GM23338 (cell line): Measurements from ENCODE around the gene REPS1.

Experiments used
- CREB1 ChIP-seq: fragments of 250-450 bp; sonication (Bioruptor Pico); IDR thresholded peaks from 2 replicates; pipeline ENCODE4 v1.5.0; 2020; ENCODE audit warnings: low read depth, mild to moderate bottlenecking, moderate library complexity
- EZH2 ChIP-seq: fragments of 200-600 bp; sonication (generic); IDR thresholded peaks from one replicate; pipeline ENCODE4 v1.8.0; 2017; ENCODE audit warnings: antibody characterized with exemption, mild to moderate bottlenecking, low read depth; ENCODE audit not compliant: unreplicated experiment
- EZH2phosphoT487 ChIP-seq: fragments of 200-600 bp; sonication (generic); IDR thresholded peaks from one replicate; pipeline ENCODE4 v1.8.1; 2018; ENCODE audit warnings: antibody characterized with exemption; ENCODE audit not compliant: unreplicated experiment
- POLR2AphosphoS5 ChIP-seq: IDR thresholded peaks from 2 replicates; pipeline ENCODE4 v1.6.1; 2016; ENCODE audit warnings: antibody characterized with exemption, low read depth
- ZNF114 ChIP-seq: fragments of 250-450 bp; sonication (Bioruptor Pico); IDR thresholded peaks from 2 replicates; pipeline ENCODE4 v1.5.0; 2020; ENCODE audit warnings: mild to moderate bottlenecking, moderate library complexity
- TF ChIP-seq, protein P1 (sequence below), 2 experiments: fragments of 200-600 bp in 1 of 2; sonication (generic) in 1 of 2; conservative IDR thresholded peaks; 2 replicates each; pipeline versions ENCODE4 v1.5.1 to v1.6.1; 2016 to 2017; ENCODE audit warnings: antibody characterized with exemption in 2 of 2, low read depth in 2 of 2, mild to moderate bottlenecking in 2 of 2, moderate library complexity in 1 of 2
- TF ChIP-seq, protein P2 (sequence below): IDR thresholded peaks from one replicate; pipeline ENCODE4 v1.6.1; 2018; ENCODE audit warnings: antibody characterized with exemption; ENCODE audit not compliant: unreplicated experiment

DNA sequence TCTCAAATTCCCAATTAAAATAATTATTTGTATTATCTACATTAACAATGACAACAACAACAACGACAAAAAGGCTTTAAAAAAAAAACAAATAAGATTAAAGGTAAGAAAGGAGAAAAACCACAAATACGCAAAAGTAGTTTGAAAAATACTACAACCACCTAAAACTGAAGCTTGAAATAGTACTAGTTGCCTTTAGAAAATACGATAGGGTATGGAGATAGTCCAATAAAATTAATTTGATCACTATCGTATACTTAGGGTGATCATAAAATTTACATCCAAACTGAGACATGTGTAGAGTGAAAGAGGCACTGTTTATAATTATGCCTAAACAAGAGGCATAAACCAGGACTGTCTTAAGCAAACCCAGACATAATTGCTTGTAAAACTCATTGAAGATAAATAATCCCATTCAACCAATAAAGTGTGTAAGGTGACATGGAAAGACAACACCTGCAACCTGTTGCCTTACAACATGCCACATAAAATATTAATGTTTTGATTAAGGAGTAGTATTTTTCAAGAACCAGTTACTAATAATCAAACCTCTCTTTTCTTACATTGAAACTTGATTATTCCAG is 22.7 kb downstream of the REPS1 start:
- TF ChIP-seq, protein P1, sequence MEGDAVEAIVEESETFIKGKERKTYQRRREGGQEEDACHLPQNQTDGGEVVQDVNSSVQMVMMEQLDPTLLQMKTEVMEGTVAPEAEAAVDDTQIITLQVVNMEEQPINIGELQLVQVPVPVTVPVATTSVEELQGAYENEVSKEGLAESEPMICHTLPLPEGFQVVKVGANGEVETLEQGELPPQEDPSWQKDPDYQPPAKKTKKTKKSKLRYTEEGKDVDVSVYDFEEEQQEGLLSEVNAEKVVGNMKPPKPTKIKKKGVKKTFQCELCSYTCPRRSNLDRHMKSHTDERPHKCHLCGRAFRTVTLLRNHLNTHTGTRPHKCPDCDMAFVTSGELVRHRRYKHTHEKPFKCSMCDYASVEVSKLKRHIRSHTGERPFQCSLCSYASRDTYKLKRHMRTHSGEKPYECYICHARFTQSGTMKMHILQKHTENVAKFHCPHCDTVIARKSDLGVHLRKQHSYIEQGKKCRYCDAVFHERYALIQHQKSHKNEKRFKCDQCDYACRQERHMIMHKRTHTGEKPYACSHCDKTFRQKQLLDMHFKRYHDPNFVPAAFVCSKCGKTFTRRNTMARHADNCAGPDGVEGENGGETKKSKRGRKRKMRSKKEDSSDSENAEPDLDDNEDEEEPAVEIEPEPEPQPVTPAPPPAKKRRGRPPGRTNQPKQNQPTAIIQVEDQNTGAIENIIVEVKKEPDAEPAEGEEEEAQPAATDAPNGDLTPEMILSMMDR (conservative IDR thresholded peaks at IDR 0.05; ENCODE audit: low read depth in 2 of 2): no peak
- TF ChIP-seq, protein P2, sequence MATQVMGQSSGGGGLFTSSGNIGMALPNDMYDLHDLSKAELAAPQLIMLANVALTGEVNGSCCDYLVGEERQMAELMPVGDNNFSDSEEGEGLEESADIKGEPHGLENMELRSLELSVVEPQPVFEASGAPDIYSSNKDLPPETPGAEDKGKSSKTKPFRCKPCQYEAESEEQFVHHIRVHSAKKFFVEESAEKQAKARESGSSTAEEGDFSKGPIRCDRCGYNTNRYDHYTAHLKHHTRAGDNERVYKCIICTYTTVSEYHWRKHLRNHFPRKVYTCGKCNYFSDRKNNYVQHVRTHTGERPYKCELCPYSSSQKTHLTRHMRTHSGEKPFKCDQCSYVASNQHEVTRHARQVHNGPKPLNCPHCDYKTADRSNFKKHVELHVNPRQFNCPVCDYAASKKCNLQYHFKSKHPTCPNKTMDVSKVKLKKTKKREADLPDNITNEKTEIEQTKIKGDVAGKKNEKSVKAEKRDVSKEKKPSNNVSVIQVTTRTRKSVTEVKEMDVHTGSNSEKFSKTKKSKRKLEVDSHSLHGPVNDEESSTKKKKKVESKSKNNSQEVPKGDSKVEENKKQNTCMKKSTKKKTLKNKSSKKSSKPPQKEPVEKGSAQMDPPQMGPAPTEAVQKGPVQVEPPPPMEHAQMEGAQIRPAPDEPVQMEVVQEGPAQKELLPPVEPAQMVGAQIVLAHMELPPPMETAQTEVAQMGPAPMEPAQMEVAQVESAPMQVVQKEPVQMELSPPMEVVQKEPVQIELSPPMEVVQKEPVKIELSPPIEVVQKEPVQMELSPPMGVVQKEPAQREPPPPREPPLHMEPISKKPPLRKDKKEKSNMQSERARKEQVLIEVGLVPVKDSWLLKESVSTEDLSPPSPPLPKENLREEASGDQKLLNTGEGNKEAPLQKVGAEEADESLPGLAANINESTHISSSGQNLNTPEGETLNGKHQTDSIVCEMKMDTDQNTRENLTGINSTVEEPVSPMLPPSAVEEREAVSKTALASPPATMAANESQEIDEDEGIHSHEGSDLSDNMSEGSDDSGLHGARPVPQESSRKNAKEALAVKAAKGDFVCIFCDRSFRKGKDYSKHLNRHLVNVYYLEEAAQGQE: no peak
- TF ChIP-seq CREB1 (no peak), POLR2AphosphoS5 (no peak), EZH2 (no peak), EZH2phosphoT487 (no peak), ZNF114 (no peak)
